GM12878 (cell line): ENCODE results near the gene LNPK.

Experiments
- CTCF ChIP-seq, 3 experiments: IDR thresholded peaks in 2 of 3; conservative IDR thresholded peaks in 1 of 3; 2 replicates each; pipeline ENCODE4 v1.5.1; 2011; ENCODE audit warnings: low read depth in 3 of 3, low read length in 3 of 3, mild to moderate bottlenecking in 3 of 3, control low read depth in 2 of 3, moderate library complexity in 2 of 3, inconsistent platforms in 1 of 3, mixed read lengths in 1 of 3; ENCODE audit not compliant: control insufficient read depth in 2 of 3, insufficient read depth in 1 of 3; ENCODE audit errors: extremely low read depth in 1 of 3
- EZH2 ChIP-seq: IDR thresholded peaks from 2 replicates; pipeline ENCODE4 v1.6.1; 2012; ENCODE audit warnings: low read depth, mild to moderate bottlenecking, control low read depth, inconsistent platforms, low read length, borderline replicate concordance; ENCODE audit not compliant: control insufficient read depth
- JUNB ChIP-seq: IDR thresholded peaks from 2 replicates; pipeline ENCODE4 v1.6.1; 2016; ENCODE audit warnings: antibody characterized with exemption, mild to moderate bottlenecking
- RELA ChIP-seq: fragments of 450-650 bp; IDR thresholded peaks from 2 replicates; pipeline ENCODE4 v1.8.0; 2014; ENCODE audit warnings: borderline replicate concordance; ENCODE audit not compliant: partially characterized antibody

- TF ChIP-seq EZH2 (no peak), JUNB (no peak), RELA (no peak), CTCF (IDR thresholded peaks at IDR 0.05 in 2 of 3, conservative IDR thresholded peaks at IDR 0.05 in 1 of 3; ENCODE audit: control insufficient read depth in 2 of 3, extremely low read depth in 1 of 3, insufficient read depth in 1 of 3, low read depth in 3 of 3, low read length in 3 of 3) (no peak)
Observed at GRCh38 chr2:175941699-175942098, 60.4 kb downstream of the LNPK start.
